Fibroblast of skin of abdomen (primary cell): ENCODE data around the gene NFIC.

Source experiments
- DNase-seq: peaks from one replicate; pipeline ENCODE4 v3.0.0-alpha.2; 2013

The NFIC gene

GRCh38 chr19:3454656-3455392, 88.4 kb downstream of the NFIC start:
- DNase-seq = no peak

GRCh38 chr19:3455393-3455955, 89.1 kb downstream of the NFIC start:
- no peak for DNase-seq

- DNase-seq = no peak
These were observed 89.7 kb downstream of the NFIC start for GRCh38 chr19:3455960-3456601.

- DNase-seq = no peak
These were observed 90.6 kb downstream of the NFIC start for GRCh38 chr19:3456925-3457527.

- peak; percentile 31 for DNase-seq
These were observed 91.3 kb downstream of the NFIC start for GRCh38 chr19:3457528-3458228.

GRCh38 chr19:3458229-3459088, 92.1 kb downstream of the NFIC start:
- peak; percentile 36 for DNase-seq

GRCh38 chr19:3459089-3459881, 92.9 kb downstream of the NFIC start:
- peak; percentile 88 for DNase-seq

- no peak for DNase-seq
These were observed 93.7 kb downstream of the NFIC start for GRCh38 chr19:3459965-3460582.

GRCh38 chr19:3462991-3463713, 96.8 kb downstream of the NFIC start:
- no peak for DNase-seq

- no peak for DNase-seq
These were observed 97.6 kb downstream of the NFIC start for GRCh38 chr19:3463714-3464586.

GRCh38 chr19:3464587-3465235, 98.3 kb downstream of the NFIC start:
- DNase-seq = no peak

- no peak for DNase-seq
These were observed 99.2 kb downstream of the NFIC start for GRCh38 chr19:3465552-3465951.

GRCh38 chr19:3466635-3467034, 100.3 kb downstream of the NFIC start:
- DNase-seq = no peak

GRCh38 chr19:3467437-3468198, 101.2 kb downstream of the NFIC start:
- DNase-seq = no peak

- no peak for DNase-seq
These were observed 101.8 kb downstream of the NFIC start for GRCh38 chr19:3468211-3468610.

- DNase-seq = no peak
These were observed 103.5 kb downstream of the NFIC start for GRCh38 chr19:3469638-3470499.
